Measurements from ENCODE around the gene SLC25A51. TPM values are rescaled to one million over a fixed set of nuclear protein-coding genes. Genes with fewer than 3 reads are reported as not detected.

SLC25A51 gene
- total RNA-seq, 1 donor from 2014 or later, result 28.5 TPM

DNA sequence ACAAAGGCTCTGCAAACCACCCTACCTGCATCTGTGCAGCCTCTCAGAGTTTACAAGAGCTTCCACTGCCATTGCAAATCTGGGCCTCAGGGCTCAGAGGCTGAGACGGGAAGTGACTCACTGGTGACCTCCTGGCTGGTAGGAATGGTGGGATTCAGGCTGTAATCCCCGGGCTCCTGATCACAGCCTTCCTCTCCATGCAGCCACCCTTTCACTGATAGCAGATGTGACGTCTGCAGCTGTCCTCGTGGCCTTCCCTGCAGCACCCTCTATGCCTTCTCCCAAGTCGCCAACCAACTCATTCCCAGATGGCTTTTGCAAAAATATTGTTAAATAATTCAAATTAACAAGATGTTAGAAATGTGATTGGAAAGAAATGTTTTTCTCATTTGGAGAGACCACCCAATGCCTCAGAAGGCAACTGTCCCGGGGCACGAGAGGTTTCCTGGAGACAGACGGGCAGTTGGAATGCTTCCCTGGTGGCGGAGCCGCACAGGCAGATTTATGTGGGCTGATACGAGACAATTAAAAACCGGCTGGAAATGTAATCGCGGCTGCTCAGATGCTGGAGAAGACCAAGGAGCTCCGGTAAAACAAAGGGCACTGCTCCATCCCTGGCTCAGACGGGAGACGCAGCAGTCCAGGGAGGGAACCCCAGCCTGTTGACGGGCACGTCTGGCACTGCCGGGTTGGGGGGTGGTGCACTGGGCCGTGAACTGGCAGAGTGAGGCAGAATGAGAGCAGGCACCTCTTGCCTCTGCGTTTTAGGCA, 34.4 kb upstream of the SLC25A51 start:
- Mint-ChIP-seq H3K27ac (ENCODE audit: unreplicated experiment) (no peak overlapping the region), H3K9me3 (ENCODE audit: unreplicated experiment) (no peaks in the 10 kb centered on the region), H3K4me1 (ENCODE audit: unreplicated experiment) (peaks cover 40% of the 10 kb centered on the region), H3K4me3 (ENCODE audit: unreplicated experiment) (no peak overlapping the region), H3K27me3 (ENCODE audit: unreplicated experiment) (peaks cover 4% of the 10 kb centered on the region), H3K36me3 (ENCODE audit: low read depth, unreplicated experiment) (peaks cover 18% of the 10 kb centered on the region)
- no peak for DNase-seq (ENCODE audit: low spot score)
- TF ChIP-seq, protein P1, sequence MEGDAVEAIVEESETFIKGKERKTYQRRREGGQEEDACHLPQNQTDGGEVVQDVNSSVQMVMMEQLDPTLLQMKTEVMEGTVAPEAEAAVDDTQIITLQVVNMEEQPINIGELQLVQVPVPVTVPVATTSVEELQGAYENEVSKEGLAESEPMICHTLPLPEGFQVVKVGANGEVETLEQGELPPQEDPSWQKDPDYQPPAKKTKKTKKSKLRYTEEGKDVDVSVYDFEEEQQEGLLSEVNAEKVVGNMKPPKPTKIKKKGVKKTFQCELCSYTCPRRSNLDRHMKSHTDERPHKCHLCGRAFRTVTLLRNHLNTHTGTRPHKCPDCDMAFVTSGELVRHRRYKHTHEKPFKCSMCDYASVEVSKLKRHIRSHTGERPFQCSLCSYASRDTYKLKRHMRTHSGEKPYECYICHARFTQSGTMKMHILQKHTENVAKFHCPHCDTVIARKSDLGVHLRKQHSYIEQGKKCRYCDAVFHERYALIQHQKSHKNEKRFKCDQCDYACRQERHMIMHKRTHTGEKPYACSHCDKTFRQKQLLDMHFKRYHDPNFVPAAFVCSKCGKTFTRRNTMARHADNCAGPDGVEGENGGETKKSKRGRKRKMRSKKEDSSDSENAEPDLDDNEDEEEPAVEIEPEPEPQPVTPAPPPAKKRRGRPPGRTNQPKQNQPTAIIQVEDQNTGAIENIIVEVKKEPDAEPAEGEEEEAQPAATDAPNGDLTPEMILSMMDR (IDR thresholded peaks at IDR 0.05; ENCODE audit: unreplicated experiment), result no peak

DNA sequence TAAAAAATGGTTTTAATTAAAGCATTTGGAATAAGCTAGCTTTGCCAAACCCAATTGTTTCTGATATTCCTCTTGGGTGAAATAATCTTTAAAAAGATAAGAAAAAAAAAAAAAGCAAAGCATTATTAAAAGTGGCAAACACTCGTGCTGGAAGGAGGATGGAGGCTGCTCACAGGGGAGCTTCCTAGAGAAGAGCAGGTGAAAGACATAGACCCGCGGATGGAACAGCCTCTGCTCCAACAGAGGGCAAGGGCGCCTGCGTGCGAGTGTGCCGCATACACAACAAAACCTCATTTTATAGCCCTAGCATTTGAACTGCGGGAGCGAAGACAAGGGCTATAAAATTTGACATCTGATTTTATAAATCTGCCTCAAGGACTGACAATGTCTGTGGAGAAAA, 33.4 kb upstream of the SLC25A51 start:
- H3K4me3 Mint-ChIP-seq (ENCODE audit: unreplicated experiment), result no peak overlapping the region
- TF ChIP-seq, protein P1 (IDR thresholded peaks at IDR 0.05; ENCODE audit: unreplicated experiment), result no peak
- H3K36me3 Mint-ChIP-seq (ENCODE audit: low read depth, unreplicated experiment), result peaks cover 14% of the 10 kb centered on the region
- no peak for DNase-seq (ENCODE audit: low spot score)
- H3K27me3 Mint-ChIP-seq (ENCODE audit: unreplicated experiment), result peaks cover 4% of the 10 kb centered on the region
- H3K9me3 Mint-ChIP-seq (ENCODE audit: unreplicated experiment), result no peaks in the 10 kb centered on the region
- no peak overlapping the region for H3K27ac Mint-ChIP-seq (ENCODE audit: unreplicated experiment)
- H3K4me1 Mint-ChIP-seq (ENCODE audit: unreplicated experiment), result peaks cover 40% of the 10 kb centered on the region

DNA sequence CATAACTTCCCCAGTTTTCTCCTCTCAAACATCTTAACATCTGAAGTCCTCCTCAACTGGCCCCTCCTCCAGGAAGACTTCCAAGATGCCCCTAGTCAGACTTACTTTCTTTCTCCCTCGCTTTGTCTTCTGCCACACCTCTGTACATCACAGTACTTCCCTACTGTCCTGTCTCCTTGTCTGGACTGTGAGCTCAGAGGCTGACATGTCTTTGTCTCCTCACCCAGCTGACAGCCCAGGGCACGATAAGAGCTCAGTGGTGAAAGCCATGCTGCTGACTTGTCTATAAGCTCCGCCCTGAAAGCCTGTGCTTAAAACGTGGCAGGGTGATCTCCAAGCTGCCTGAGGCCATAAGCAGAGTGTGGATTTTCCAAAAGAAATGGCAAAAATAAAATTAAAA, 33.0 kb upstream of the SLC25A51 start:
- Mint-ChIP-seq H3K27ac (ENCODE audit: unreplicated experiment) (no peak overlapping the region), H3K27me3 (ENCODE audit: unreplicated experiment) (peaks cover 4% of the 10 kb centered on the region), H3K36me3 (ENCODE audit: low read depth, unreplicated experiment) (peaks cover 12% of the 10 kb centered on the region), H3K9me3 (ENCODE audit: unreplicated experiment) (no peaks in the 10 kb centered on the region), H3K4me1 (ENCODE audit: unreplicated experiment) (peaks cover 38% of the 10 kb centered on the region), H3K4me3 (ENCODE audit: unreplicated experiment) (no peak overlapping the region)
- TF ChIP-seq, protein P1 (IDR thresholded peaks at IDR 0.05; ENCODE audit: unreplicated experiment), result no peak
- no peak for DNase-seq (ENCODE audit: low spot score)

DNA sequence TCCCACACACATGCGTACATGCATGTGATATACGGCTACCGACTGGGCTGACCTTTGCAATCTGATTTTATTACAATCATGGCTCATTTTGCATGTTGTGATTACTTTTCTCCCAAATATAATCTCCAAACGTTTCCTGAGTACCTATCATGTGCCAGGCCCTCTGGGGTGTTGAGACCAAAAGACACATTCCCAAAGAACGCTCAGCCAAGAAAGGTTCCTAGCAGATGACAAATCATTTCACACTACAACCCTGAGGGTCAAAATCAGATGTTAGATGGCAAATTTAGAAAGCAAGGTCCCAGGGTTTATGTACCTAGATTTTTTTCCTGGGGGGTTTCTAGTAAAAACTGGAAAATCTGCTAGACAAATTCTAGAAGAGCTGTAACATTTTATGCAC, 32.4 kb upstream of the SLC25A51 start:
- Mint-ChIP-seq H3K4me1 (ENCODE audit: unreplicated experiment) (peaks cover 36% of the 10 kb centered on the region), H3K27ac (ENCODE audit: unreplicated experiment) (no peak overlapping the region), H3K4me3 (ENCODE audit: unreplicated experiment) (no peak overlapping the region), H3K36me3 (ENCODE audit: low read depth, unreplicated experiment) (peaks cover 12% of the 10 kb centered on the region), H3K9me3 (ENCODE audit: unreplicated experiment) (no peaks in the 10 kb centered on the region), H3K27me3 (ENCODE audit: unreplicated experiment) (peaks cover 4% of the 10 kb centered on the region)
- TF ChIP-seq, protein P1 (IDR thresholded peaks at IDR 0.05; ENCODE audit: unreplicated experiment), result no peak
- DNase-seq (ENCODE audit: low spot score), result no peak

DNA sequence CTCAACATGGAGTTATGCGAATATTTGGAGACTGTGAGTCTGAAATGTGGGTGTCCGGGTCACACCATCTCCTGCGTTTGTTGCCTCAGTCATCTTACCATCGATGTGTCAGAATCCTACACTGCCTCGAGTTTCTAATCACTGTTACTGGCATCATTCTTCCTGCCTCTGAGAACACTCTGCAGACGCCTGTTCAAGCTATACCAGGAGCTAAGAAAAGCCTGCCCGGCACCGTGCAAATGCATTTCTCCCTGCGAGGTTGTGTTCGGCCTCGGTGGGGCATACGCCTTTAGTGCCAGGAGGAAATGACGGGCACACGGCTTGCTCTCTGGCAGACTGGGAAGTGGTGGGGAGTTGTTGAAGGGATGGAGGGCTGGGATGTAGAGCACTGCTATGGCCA, 31.2 kb upstream of the SLC25A51 start:
- Mint-ChIP-seq H3K27me3 (ENCODE audit: unreplicated experiment) (peaks cover 6% of the 10 kb centered on the region), H3K4me1 (ENCODE audit: unreplicated experiment) (peaks cover 36% of the 10 kb centered on the region), H3K27ac (ENCODE audit: unreplicated experiment) (no peak overlapping the region), H3K9me3 (ENCODE audit: unreplicated experiment) (no peaks in the 10 kb centered on the region), H3K36me3 (ENCODE audit: low read depth, unreplicated experiment) (peaks cover 14% of the 10 kb centered on the region), H3K4me3 (ENCODE audit: unreplicated experiment) (no peak overlapping the region)
- no peak for DNase-seq (ENCODE audit: low spot score)
- TF ChIP-seq, protein P1 (IDR thresholded peaks at IDR 0.05; ENCODE audit: unreplicated experiment), result no peak
